ENCODE data around the gene ZNF571. TPM values are rescaled to one million over a fixed set of nuclear protein-coding genes. Genes with fewer than 3 reads are reported as not detected.

ZNF571 gene
- total RNA-seq, 1 donor from 2014 or later: 4.8 TPM

- DNase-seq (no peak), ATAC-seq (no peak)
- peaks cover 26% of the 10 kb centered on the region for H3K36me3 ChIP-seq
- no peak overlapping the region for H3K4me3 ChIP-seq
- peaks cover 77% of the 10 kb centered on the region for H3K9me3 ChIP-seq
- no peak overlapping the region for H3K27ac ChIP-seq
- no peak for TF ChIP-seq CTCF (IDR thresholded peaks at IDR 0.05)
- no peaks in the 10 kb centered on the region for H3K4me1 ChIP-seq
- intact Hi-C loops (cut with DNase I): no loop called here
- no peaks in the 10 kb centered on the region for H3K27me3 ChIP-seq (ENCODE audit: low read depth)
Observed at GRCh38 chr19:37537391-37537947, 57.1 kb downstream of the ZNF571 start.

- no peaks in the 10 kb centered on the region for H3K4me1 ChIP-seq
- H3K4me3 ChIP-seq: no peak overlapping the region
- H3K9me3 ChIP-seq: peaks cover 52% of the 10 kb centered on the region
- no peak for TF ChIP-seq CTCF (IDR thresholded peaks at IDR 0.05)
- no peaks in the 10 kb centered on the region for H3K27me3 ChIP-seq (ENCODE audit: low read depth)
- H3K27ac ChIP-seq: no peak overlapping the region
- ATAC-seq (no peak), DNase-seq (no peak)
- intact Hi-C loops (cut with DNase I): no loop called here
- peaks cover 6% of the 10 kb centered on the region for H3K36me3 ChIP-seq
Observed at GRCh38 chr19:37519890-37520289, 74.7 kb downstream of the ZNF571 start.

Other genes with a start within 250 kb of the ZNF571 start
- 4.9 TPM for gene ZNF527, start 223.7 kb downstream of the ZNF571 start, total RNA-seq
- gene ZNF569, start 127.3 kb downstream of the ZNF571 start, total RNA-seq: 5.5 TPM
- 5.8 TPM for gene ZNF570, start 125.4 kb downstream of the ZNF571 start, total RNA-seq
- gene ZNF793, start 87.9 kb downstream of the ZNF571 start, total RNA-seq: 2.0 TPM
- gene ZNF540, start 84 bp upstream of the ZNF571 start, total RNA-seq: 4.6 TPM
- gene ZFP30, start 60.7 kb upstream of the ZNF571 start, total RNA-seq: 11.2 TPM
- gene ZNF607, start 125.0 kb upstream of the ZNF571 start, total RNA-seq: 6.7 TPM
- gene ZNF573, start 184.8 kb upstream of the ZNF571 start, total RNA-seq: 9.7 TPM